Vagina (tissue), 2 donors: Measurements from ENCODE around the gene REEP1. TPM values are rescaled to one million over a fixed set of nuclear protein-coding genes. Genes with fewer than 3 reads are reported as not detected.

Source experiments
- DNase-seq, 2 donors: peaks; one replicate each; pipeline ENCODE4 v3.0.0-alpha.2; 2017; ENCODE audit errors: extremely low spot score in 2 of 2
- H3K27ac ChIP-seq: fragments of 200-600 bp; sonication (generic); one replicate; pipeline ENCODE4 v1.5.1; 2019
- H3K27me3 ChIP-seq: fragments of 200-600 bp; sonication (generic); one replicate; pipeline ENCODE4 v1.5.1; 2019
- H3K36me3 ChIP-seq, 2 donors: fragments of 200-600 bp; sonication (generic); one replicate each; pipeline ENCODE4 v1.5.1; 2017 to 2019
- H3K4me1 ChIP-seq: fragments of 200-600 bp; sonication (generic); one replicate; pipeline ENCODE4 v1.5.1; 2019
- H3K4me3 ChIP-seq, 2 donors: fragments of 200-600 bp; sonication (generic); 1 replicate in 1 of 2; 2 replicates in 1 of 2; pipeline ENCODE4 v1.5.1; 2016 to 2019
- H3K9me3 ChIP-seq: fragments of 200-600 bp; sonication (generic); one replicate; pipeline ENCODE4 v1.5.1; 2019
- CTCF ChIP-seq, 3 experiments: fragments of 450-650 bp in 2 of 3; fragments of 200-600 bp in 1 of 3; sonication (generic) in 1 of 3; IDR thresholded peaks; one replicate each; pipeline ENCODE4 v1.5.1; 2017 to 2019; ENCODE audit warnings: antibody characterized with exemption in 3 of 3, mild to moderate bottlenecking in 2 of 3, moderate library complexity in 2 of 3
- POLR2A ChIP-seq, 2 donors: fragments of 450-650 bp; IDR thresholded peaks; one replicate each; pipeline ENCODE4 v1.6.1; 2017; ENCODE audit warnings: antibody characterized with exemption in 2 of 2, mild to moderate bottlenecking in 2 of 2, moderate library complexity in 2 of 2
- POLR2AphosphoS5 ChIP-seq, 2 donors: sonication (generic); formaldehyde crosslinking; IDR thresholded peaks; one replicate each; pipeline ENCODE4 v1.9.0; 2017; ENCODE audit warnings: antibody characterized with exemption in 2 of 2, mild to moderate bottlenecking in 2 of 2, low read depth in 1 of 2; ENCODE audit not compliant: insufficient read depth in 1 of 2
- intact Hi-C: fragments of 100-400 bp; cut with DNase I; formaldehyde crosslinking; loops from one replicate; pipeline ENCODE4 v1.15.1; 2023
- total RNA-seq: library from RNA; depleted of rRNA; stranded (reverse); fragments of >200 nt; gene quantifications from one replicate; pipeline ENCODE4 v1.2.3, GENCODE V29; 2016

Gene REEP1
- total RNA-seq, 1 donor from 2014 or later: 13.5 TPM

- intact Hi-C loops: no loop called here
- no peak for TF ChIP-seq POLR2A (IDR thresholded peaks at IDR 0.05)
- no peak for TF ChIP-seq CTCF (IDR thresholded peaks at IDR 0.05)
- TF ChIP-seq POLR2AphosphoS5 (IDR thresholded peaks at IDR 0.05; ENCODE audit: insufficient read depth in 1 of 2, low read depth in 1 of 2): no peak
- DNase-seq: no peak
These were observed 38.2 kb upstream of the REEP1 start for GRCh38 chr2:86375623-86376022.

GRCh38 chr2:86372641-86373502 lies 35.4 kb upstream of the REEP1 start:
- Histone ChIP-seq H3K27me3 (no peaks in the 10 kb centered on the region), H3K36me3 (no peaks in the 10 kb centered on the region), H3K4me3 (no peak overlapping the region), H3K9me3 (no peaks in the 10 kb centered on the region), H3K4me1 (peaks cover 6% of the 10 kb centered on the region), H3K27ac (no peak overlapping the region)
- TF ChIP-seq POLR2A (IDR thresholded peaks at IDR 0.05) (no peak), CTCF (IDR thresholded peaks at IDR 0.05) (peak; percentile 12 to 35 (median 34))
- DNase-seq: no peak
- intact Hi-C loops: no loop called here

More at GRCh38 chr2:86375623-86376022, 38.2 kb upstream of the REEP1 start:
- Histone ChIP-seq H3K4me1 (no peaks in the 10 kb centered on the region), H3K9me3 (no peaks in the 10 kb centered on the region), H3K27me3 (no peaks in the 10 kb centered on the region), H3K4me3 (no peak overlapping the region), H3K36me3 (no peaks in the 10 kb centered on the region), H3K27ac (no peak overlapping the region)

GRCh38 chr2:86372133-86372532 lies 34.7 kb upstream of the REEP1 start:
- no peak for DNase-seq

GRCh38 chr2:86371527-86371926 lies 34.1 kb upstream of the REEP1 start:
- DNase-seq: no peak
- intact Hi-C loops: no loop called here
- Histone ChIP-seq H3K27me3 (no peaks in the 10 kb centered on the region), H3K9me3 (no peaks in the 10 kb centered on the region), H3K36me3 (no peaks in the 10 kb centered on the region), H3K27ac (no peak overlapping the region), H3K4me1 (peaks cover 7% of the 10 kb centered on the region), H3K4me3 (no peak overlapping the region)
- no peak for TF ChIP-seq CTCF (IDR thresholded peaks at IDR 0.05)
- no peak for TF ChIP-seq POLR2AphosphoS5 (IDR thresholded peaks at IDR 0.05; ENCODE audit: insufficient read depth in 1 of 2, low read depth in 1 of 2)
- TF ChIP-seq POLR2A (IDR thresholded peaks at IDR 0.05): no peak

More at GRCh38 chr2:86372133-86372532, 34.7 kb upstream of the REEP1 start:
- no peaks in the 10 kb centered on the region for H3K36me3 ChIP-seq
- H3K4me1 ChIP-seq: peaks cover 7% of the 10 kb centered on the region
- intact Hi-C loops: no loop called here
- H3K4me3 ChIP-seq: no peak overlapping the region
- TF ChIP-seq CTCF (IDR thresholded peaks at IDR 0.05): no peak
- no peak for TF ChIP-seq POLR2AphosphoS5 (IDR thresholded peaks at IDR 0.05; ENCODE audit: insufficient read depth in 1 of 2, low read depth in 1 of 2)
- no peak for TF ChIP-seq POLR2A (IDR thresholded peaks at IDR 0.05)
- H3K27me3 ChIP-seq: no peaks in the 10 kb centered on the region
- no peaks in the 10 kb centered on the region for H3K9me3 ChIP-seq
- H3K27ac ChIP-seq: no peak overlapping the region

GRCh38 chr2:86370579-86370978 lies 33.2 kb upstream of the REEP1 start:
- TF ChIP-seq POLR2A (IDR thresholded peaks at IDR 0.05) (no peak), CTCF (IDR thresholded peaks at IDR 0.05) (no peak), POLR2AphosphoS5 (IDR thresholded peaks at IDR 0.05; ENCODE audit: insufficient read depth in 1 of 2, low read depth in 1 of 2) (no peak)
- H3K4me3 ChIP-seq: no peak overlapping the region
- DNase-seq: no peak
- intact Hi-C loops: no loop called here
- no peak overlapping the region for H3K27ac ChIP-seq
- H3K36me3 ChIP-seq: no peaks in the 10 kb centered on the region
- no peaks in the 10 kb centered on the region for H3K9me3 ChIP-seq
- H3K4me1 ChIP-seq: peaks cover 7% of the 10 kb centered on the region
- H3K27me3 ChIP-seq: no peaks in the 10 kb centered on the region
